ENCODE measurements around the gene IL6.

Gene IL6

DNA sequence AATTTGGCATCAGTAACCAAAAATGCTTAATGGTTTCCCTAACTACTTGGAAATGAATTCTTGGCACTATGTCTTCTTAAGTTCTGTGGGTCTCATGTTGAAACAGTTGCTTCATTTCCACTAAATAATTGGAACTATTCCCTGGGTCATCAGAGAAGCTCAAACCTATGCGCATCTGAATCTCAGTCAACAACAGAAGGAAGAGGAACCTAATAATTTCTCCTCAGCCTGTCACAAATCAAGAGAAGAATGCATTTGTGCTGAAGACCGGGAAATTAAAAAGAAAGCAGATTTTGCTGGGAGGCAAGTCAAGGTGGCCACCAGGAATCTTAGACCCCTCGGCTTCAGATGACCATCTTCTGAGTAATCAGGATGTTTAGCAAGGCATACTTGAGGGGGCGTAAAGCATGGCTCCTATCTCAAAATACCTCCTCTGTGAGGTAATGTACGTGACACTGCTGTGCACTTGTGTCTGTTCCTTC is 54.3 kb downstream of the IL6 start:
- DNase-seq (ENCODE audit: low spot score): no peak

Measured in SK-N-DZ (cell line).